ENCODE data around the gene ZNF573.

DNA sequence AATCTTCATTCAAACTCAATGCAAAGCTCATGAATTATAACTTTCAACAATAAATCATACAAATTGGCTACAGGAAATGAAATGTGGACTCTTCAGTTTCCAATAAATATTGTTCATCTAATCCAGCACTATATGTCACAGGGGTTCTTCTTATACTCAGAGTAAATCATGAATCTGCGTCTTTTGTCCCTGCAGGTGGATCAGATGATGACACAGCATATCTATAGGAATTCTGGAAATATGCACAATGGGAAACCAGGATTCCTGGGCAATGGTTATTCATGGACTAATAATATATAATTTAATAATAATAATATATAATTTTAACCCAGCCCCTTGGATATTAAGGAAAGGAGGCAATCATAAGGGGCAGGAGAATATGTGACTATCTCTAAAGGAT lies 8.4 kb downstream of the ZNF573 start:
- TF ChIP-seq, protein P1, sequence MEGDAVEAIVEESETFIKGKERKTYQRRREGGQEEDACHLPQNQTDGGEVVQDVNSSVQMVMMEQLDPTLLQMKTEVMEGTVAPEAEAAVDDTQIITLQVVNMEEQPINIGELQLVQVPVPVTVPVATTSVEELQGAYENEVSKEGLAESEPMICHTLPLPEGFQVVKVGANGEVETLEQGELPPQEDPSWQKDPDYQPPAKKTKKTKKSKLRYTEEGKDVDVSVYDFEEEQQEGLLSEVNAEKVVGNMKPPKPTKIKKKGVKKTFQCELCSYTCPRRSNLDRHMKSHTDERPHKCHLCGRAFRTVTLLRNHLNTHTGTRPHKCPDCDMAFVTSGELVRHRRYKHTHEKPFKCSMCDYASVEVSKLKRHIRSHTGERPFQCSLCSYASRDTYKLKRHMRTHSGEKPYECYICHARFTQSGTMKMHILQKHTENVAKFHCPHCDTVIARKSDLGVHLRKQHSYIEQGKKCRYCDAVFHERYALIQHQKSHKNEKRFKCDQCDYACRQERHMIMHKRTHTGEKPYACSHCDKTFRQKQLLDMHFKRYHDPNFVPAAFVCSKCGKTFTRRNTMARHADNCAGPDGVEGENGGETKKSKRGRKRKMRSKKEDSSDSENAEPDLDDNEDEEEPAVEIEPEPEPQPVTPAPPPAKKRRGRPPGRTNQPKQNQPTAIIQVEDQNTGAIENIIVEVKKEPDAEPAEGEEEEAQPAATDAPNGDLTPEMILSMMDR (IDR thresholded peaks at IDR 0.05; ENCODE audit: poor library complexity): no peak
- TF ChIP-seq EZH2phosphoT487 (IDR thresholded peaks at IDR 0.05; ENCODE audit: low read depth, severe bottlenecking, unreplicated experiment): no peak
- no peak for TF ChIP-seq EZH2 (IDR thresholded peaks at IDR 0.05; ENCODE audit: borderline replicate concordance)

Data from hepatocyte (in vitro differentiated cells).